Endothelial cell of umbilical vein (primary cell): ENCODE data around the gene ASB13. TPM values are rescaled to one million over a fixed set of nuclear protein-coding genes. Genes with fewer than 3 reads are reported as not detected.

ENCODE experiments used
- BruUV-seq: library from RNA; stranded (reverse); fragments of 400-500 nt; replicated peaks from 2 replicates; lab custom pipeline; 2021; lab: Mats Ljungman, UMichigan
- CTCF ChIA-PET: fragments of 300-600, 350-600 bp; sonication (Branson Sonifier 250); formaldehyde crosslinking; loops from one replicate; lab custom pipeline; 2021; ENCODE audit warnings: antibody characterized with exemption, inconsistent platforms; lab: Charles Lee
- POLR2A ChIA-PET: fragments of 300-600, 350-600 bp; sonication (Branson Sonifier 250); formaldehyde crosslinking; loops from one replicate; lab custom pipeline; 2021; ENCODE audit warnings: antibody characterized with exemption, inconsistent platforms; lab: Charles Lee
- DNase-seq: peaks from one replicate; pipeline ENCODE4 v3.0.0-alpha.2; 2011; ENCODE audit warnings: low read depth, low spot score
- FAIRE-seq: peaks from 2 replicates; lab custom pipeline; 2011; peaks lifted over from hg19 to GRCh38; lab: Jason Lieb, UNC
- H2AFZ ChIP-seq: 2 replicates; pipeline ENCODE4 v1.6.0; 2012; ENCODE audit warnings: low read depth, low read length, control low read depth, inconsistent platforms
- H3K27ac ChIP-seq: 2 replicates; pipeline ENCODE4 v1.5.1; 2011; ENCODE audit warnings: low read depth, mild to moderate bottlenecking, control low read depth, low read length, moderate library complexity; ENCODE audit not compliant: insufficient read depth
- H3K27me3 ChIP-seq, 2 experiments: 2 replicates each; pipeline versions ENCODE4 v1.6.0 to v1.6.1; 2011; ENCODE audit warnings: low read length in 2 of 2, mixed read lengths in 1 of 2; ENCODE audit not compliant: control insufficient read depth in 2 of 2, insufficient read depth in 2 of 2
- H3K36me3 ChIP-seq, 2 experiments: 2 replicates in 1 of 2; 3 replicates in 1 of 2; pipeline ENCODE4 v1.5.1; 2011; ENCODE audit warnings: low read length in 2 of 2, mild to moderate bottlenecking in 1 of 2, moderate library complexity in 1 of 2; ENCODE audit not compliant: control insufficient read depth in 2 of 2, insufficient read depth in 2 of 2; ENCODE audit errors: extremely low read depth in 1 of 2
- H3K4me1 ChIP-seq: 3 replicates; pipeline ENCODE4 v1.5.1; 2011; ENCODE audit warnings: mild to moderate bottlenecking, low read length; ENCODE audit not compliant: control insufficient read depth, insufficient read depth; ENCODE audit errors: extremely low read depth
- H3K4me2 ChIP-seq: 2 replicates; pipeline ENCODE4 v1.6.1; 2011; ENCODE audit warnings: low read length, control low read depth, mixed read lengths; ENCODE audit not compliant: insufficient read depth
- H3K4me3 ChIP-seq, 3 experiments: fragments of 200-600 bp in 1 of 3; sonication (generic), shearing (Covaris generic) in 1 of 3; replicated peaks in 1 of 3; 2 replicates each; pipeline ENCODE4 v1.5.1; 2011 to 2016; ENCODE audit warnings: control low read depth in 3 of 3, low read length in 3 of 3, mild to moderate bottlenecking in 2 of 3, inconsistent platforms in 1 of 3, low read depth in 1 of 3, moderate library complexity in 1 of 3; ENCODE audit not compliant: insufficient read depth in 1 of 3
- H3K79me2 ChIP-seq: 2 replicates; pipeline ENCODE4 v1.6.0; 2012; ENCODE audit warnings: low read length, inconsistent platforms; ENCODE audit not compliant: control insufficient read depth, insufficient read depth
- H3K9ac ChIP-seq: replicated peaks from 2 replicates; pipeline ENCODE3; 2011; ENCODE audit warnings: low read length, control low read depth; ENCODE audit not compliant: insufficient read depth; ENCODE audit errors: extremely low read depth
- H3K9me1 ChIP-seq: replicated peaks from 3 replicates; pipeline ENCODE4 v1.6.0; 2011; ENCODE audit warnings: mild to moderate bottlenecking, low read length; ENCODE audit not compliant: control insufficient read depth, insufficient read depth; ENCODE audit errors: extremely low read depth
- H3K9me3 ChIP-seq: replicated peaks from 2 replicates; pipeline ENCODE4 v1.5.1; 2012; ENCODE audit warnings: low read length, inconsistent platforms; ENCODE audit not compliant: control insufficient read depth, insufficient read depth
- H4K20me1 ChIP-seq: replicated peaks from 2 replicates; pipeline ENCODE3; 2011; ENCODE audit warnings: mild to moderate bottlenecking, low read length; ENCODE audit not compliant: control insufficient read depth, insufficient read depth; ENCODE audit errors: extremely low read depth
- EZH2 ChIP-seq: IDR thresholded peaks from 2 replicates; pipeline ENCODE4 v1.6.1; 2012; ENCODE audit warnings: borderline replicate concordance, low read depth, mild to moderate bottlenecking, moderate library complexity, low read length, inconsistent platforms; ENCODE audit not compliant: severe bottlenecking
- FOS ChIP-seq: IDR thresholded peaks from 2 replicates; pipeline ENCODE4 v1.6.1; 2011; ENCODE audit warnings: mild to moderate bottlenecking, low read length, moderate library complexity, borderline replicate concordance; ENCODE audit not compliant: insufficient read depth
- GATA2 ChIP-seq: IDR thresholded peaks from 2 replicates; pipeline ENCODE4 v1.7.0; 2011; ENCODE audit warnings: low read depth, mild to moderate bottlenecking, moderate library complexity, mixed read lengths, low read length; ENCODE audit not compliant: insufficient read length, insufficient read depth
- JUN ChIP-seq: IDR thresholded peaks from 2 replicates; pipeline ENCODE4 v1.6.1; 2011; ENCODE audit warnings: borderline replicate concordance, low read depth; ENCODE audit not compliant: insufficient read length, insufficient read depth
- MYC ChIP-seq: IDR thresholded peaks from one replicate; pipeline ENCODE4 v1.6.1; 2011; ENCODE audit warnings: mild to moderate bottlenecking, low read depth, low read length
- POLR2A ChIP-seq: IDR thresholded peaks from 2 replicates; pipeline ENCODE4 v1.6.1; 2012; ENCODE audit warnings: low read depth, mild to moderate bottlenecking, control low read depth, low read length
- POLR2AphosphoS5 ChIP-seq: IDR thresholded peaks from 2 replicates; pipeline ENCODE4 v1.6.1; 2012; ENCODE audit warnings: low read depth, mild to moderate bottlenecking, control low read depth, low read length, moderate library complexity; ENCODE audit not compliant: insufficient read depth
- dilution Hi-C: fragments of 300-500 bp; cut with MboI; formaldehyde crosslinking; loops from one replicate; pipeline ENCODE4 v1.15.0; 2019; ENCODE audit warnings: low sequenced_read_pairs; ENCODE audit not compliant: extremely low pct_ligation_motif_present
- intact Hi-C: fragments of 100-400 bp; cut with micrococcal nuclease; formaldehyde crosslinking; loops from one replicate; pipeline ENCODE4 v1.10.0; 2022
- polyA plus RNA-seq, 4 experiments: library from polyadenylated mRNA; depleted of rRNA in 3 of 4; stranded (reverse) in 3 of 4; unstranded in 1 of 4; fragments of >200 nt; gene quantifications; 2 replicates each; pipeline versions ENCODE4 v1.2.1 to v1.2.3, GENCODE V29; 2011 to 2012; ENCODE audit warnings: missing spikeins in 1 of 4
- total RNA-seq: library from RNA; stranded (reverse); gene quantifications from 2 replicates; pipeline ENCODE4 v1.2.3, GENCODE V29; 2021
- TF ChIP-seq, protein P1 (sequence below): IDR thresholded peaks from 2 replicates; pipeline ENCODE4 v1.6.1; 2011; ENCODE audit not compliant: insufficient read depth, insufficient read length
- TF ChIP-seq, protein P2 (sequence below), 2 donors: IDR thresholded peaks; 1 replicate in 1 of 2; 2 replicates in 1 of 2; pipeline ENCODE4 v1.5.1; 2011; ENCODE audit warnings: low read length in 2 of 2, mild to moderate bottlenecking in 2 of 2, moderate library complexity in 2 of 2, control low read depth in 1 of 2, inconsistent platforms in 1 of 2, low read depth in 1 of 2; ENCODE audit not compliant: insufficient read depth in 1 of 2; ENCODE audit errors: extremely low read depth in 1 of 2

Gene ASB13
- total and polyA plus RNA-seq, 2 donors (not counting 3 experiments of a cell fraction or from before 2014, with no cell fraction given): 6.3 to 7.3 TPM

DNA sequence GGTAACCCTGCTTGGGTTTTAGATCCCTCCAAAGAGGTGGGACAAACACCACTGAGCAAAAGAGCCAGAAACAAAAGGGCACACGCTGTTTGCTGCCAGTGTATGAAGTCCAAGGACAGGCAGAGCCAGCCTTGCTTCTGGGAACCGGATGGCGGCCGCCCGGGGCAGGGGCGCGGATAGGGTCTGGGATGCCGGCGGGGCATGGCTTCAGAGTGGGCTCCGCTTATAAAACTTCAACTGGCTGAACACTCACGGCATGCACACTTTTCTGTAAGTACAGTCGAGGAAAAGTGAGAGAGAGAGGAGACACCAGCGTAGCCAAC is 62.6 kb downstream of the ASB13 start:
- Histone ChIP-seq H2AFZ (no peak overlapping the region), H3K27me3 (peaks cover 0 to 1% of the 10 kb centered on the region in 2 experiments), H3K9ac (no peak overlapping the region), H3K4me2 (no peak overlapping the region), H3K4me1 (no peaks in the 10 kb centered on the region), H3K79me2 (no peaks in the 10 kb centered on the region), H4K20me1 (no peaks in the 10 kb centered on the region), H3K4me3 (no peak overlapping the region), H3K36me3 (no peaks in the 10 kb centered on the region), H3K27ac (no peak overlapping the region), H3K9me3 (no peaks in the 10 kb centered on the region), H3K9me1 (no peaks in the 10 kb centered on the region)
- FAIRE-seq (no peak), DNase-seq (no peak)
- dilution Hi-C loops (no loop called here), intact Hi-C loops (no loop called here)
- no peak for TF ChIP-seq JUN
- TF ChIP-seq, protein P1, sequence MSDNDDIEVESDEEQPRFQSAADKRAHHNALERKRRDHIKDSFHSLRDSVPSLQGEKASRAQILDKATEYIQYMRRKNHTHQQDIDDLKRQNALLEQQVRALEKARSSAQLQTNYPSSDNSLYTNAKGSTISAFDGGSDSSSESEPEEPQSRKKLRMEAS: no peak
- no peak for TF ChIP-seq POLR2AphosphoS5
- TF ChIP-seq GATA2: no peak
- TF ChIP-seq MYC: no peak
- TF ChIP-seq, protein P2, sequence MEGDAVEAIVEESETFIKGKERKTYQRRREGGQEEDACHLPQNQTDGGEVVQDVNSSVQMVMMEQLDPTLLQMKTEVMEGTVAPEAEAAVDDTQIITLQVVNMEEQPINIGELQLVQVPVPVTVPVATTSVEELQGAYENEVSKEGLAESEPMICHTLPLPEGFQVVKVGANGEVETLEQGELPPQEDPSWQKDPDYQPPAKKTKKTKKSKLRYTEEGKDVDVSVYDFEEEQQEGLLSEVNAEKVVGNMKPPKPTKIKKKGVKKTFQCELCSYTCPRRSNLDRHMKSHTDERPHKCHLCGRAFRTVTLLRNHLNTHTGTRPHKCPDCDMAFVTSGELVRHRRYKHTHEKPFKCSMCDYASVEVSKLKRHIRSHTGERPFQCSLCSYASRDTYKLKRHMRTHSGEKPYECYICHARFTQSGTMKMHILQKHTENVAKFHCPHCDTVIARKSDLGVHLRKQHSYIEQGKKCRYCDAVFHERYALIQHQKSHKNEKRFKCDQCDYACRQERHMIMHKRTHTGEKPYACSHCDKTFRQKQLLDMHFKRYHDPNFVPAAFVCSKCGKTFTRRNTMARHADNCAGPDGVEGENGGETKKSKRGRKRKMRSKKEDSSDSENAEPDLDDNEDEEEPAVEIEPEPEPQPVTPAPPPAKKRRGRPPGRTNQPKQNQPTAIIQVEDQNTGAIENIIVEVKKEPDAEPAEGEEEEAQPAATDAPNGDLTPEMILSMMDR (IDR thresholded peaks at IDR 0.05; ENCODE audit: extremely low read depth in 1 of 2, insufficient read depth in 1 of 2, low read depth in 1 of 2, low read length in 2 of 2): no peak
- no peak for TF ChIP-seq POLR2A
- no peak for TF ChIP-seq FOS
- no peak for TF ChIP-seq EZH2
- CTCF ChIA-PET: no interaction called here
- BruUV-seq: no TSS peak
- POLR2A ChIA-PET: interaction anchor here (0.7 kb wide), 1 partner anchor 143 kb away, joined by 3 read pairs; no protein-coding TSS in a partner anchor
